GM23338 (cell line): Measurements from ENCODE around the gene RABL3. TPM values are rescaled to one million over a fixed set of nuclear protein-coding genes. Genes with fewer than 3 reads are reported as not detected.

Experiments
- ATAC-seq: fragments of 200-7000 bp; cut with Tn5 transposase; 3 replicates; pipeline ENCODE4 v1.9.1; 2020
- DNase-seq: peaks from one replicate; pipeline ENCODE4 v3.0.0-alpha.2; 2015; ENCODE audit warnings: low spot score
- H2AFZ ChIP-seq: fragments of 200-600 bp; sonication (generic); 2 replicates; pipeline ENCODE4 v1.8.0; 2016; ENCODE audit warnings: antibody characterized with exemption, mild to moderate bottlenecking, moderate library complexity
- H3F3A ChIP-seq: fragments of 200-600 bp; sonication (generic); replicated peaks from 2 replicates; pipeline ENCODE4 v1.8.0; 2017; ENCODE audit warnings: antibody characterized with exemption, mixed run types, low read depth
- H3K27ac ChIP-seq: fragments of 200-600 bp; sonication (generic); 2 replicates; pipeline ENCODE4 v1.6.1; 2016; ENCODE audit warnings: low read depth
- H3K27me3 ChIP-seq: fragments of 200-600 bp; sonication (generic); 2 replicates; pipeline ENCODE4 v1.8.0; 2016; ENCODE audit warnings: mild to moderate bottlenecking, mixed run types, moderate library complexity; ENCODE audit not compliant: insufficient read depth
- H3K36me3 ChIP-seq: fragments of 200-600 bp; sonication (generic); 2 replicates; pipeline ENCODE4 v1.8.0; 2016; ENCODE audit warnings: mild to moderate bottlenecking; ENCODE audit not compliant: insufficient read depth
- H3K4me1 ChIP-seq: fragments of 200-600 bp; sonication (generic); 2 replicates; pipeline ENCODE4 v1.8.0; 2016; ENCODE audit warnings: mild to moderate bottlenecking, moderate library complexity; ENCODE audit not compliant: insufficient read depth
- H3K4me2 ChIP-seq: fragments of 200-600 bp; sonication (generic); 2 replicates; pipeline ENCODE4 v1.7.1; 2017; ENCODE audit warnings: mixed run types
- H3K4me3 ChIP-seq: fragments of 200-600 bp; sonication (generic); 2 replicates; pipeline ENCODE4 v1.6.1; 2016; ENCODE audit warnings: mixed run types
- H3K79me2 ChIP-seq: fragments of 200-600 bp; sonication (generic); replicated peaks from 2 replicates; pipeline ENCODE4 v1.8.0; 2017; ENCODE audit warnings: mild to moderate bottlenecking; ENCODE audit not compliant: insufficient read depth
- H3K9me2 ChIP-seq: fragments of 200-600 bp; sonication (generic); 2 replicates; pipeline ENCODE4 v1.8.0; 2017; ENCODE audit not compliant: insufficient read depth
- H4K20me1 ChIP-seq: fragments of 200-600 bp; sonication (generic); replicated peaks from 2 replicates; pipeline ENCODE4 v1.8.0; 2017; ENCODE audit warnings: mild to moderate bottlenecking; ENCODE audit not compliant: insufficient read depth
- H3K27ac Mint-ChIP-seq: 2 replicates; pipeline ENCODE4 v1.8.0; 2020; ENCODE audit warnings: inconsistent platforms, mild to moderate bottlenecking, moderate library complexity, mixed read lengths
- H3K27me3 Mint-ChIP-seq: 3 replicates; pipeline ENCODE4 v1.8.0; 2022; ENCODE audit warnings: low read depth, mild to moderate bottlenecking, moderate library complexity, mixed read lengths, inconsistent platforms; ENCODE audit not compliant: insufficient read depth, poor library complexity
- H3K36me3 Mint-ChIP-seq: 3 replicates; pipeline ENCODE4 v1.8.0; 2021; ENCODE audit warnings: low read depth, mild to moderate bottlenecking, inconsistent platforms, moderate library complexity, mixed read lengths
- H3K4me1 Mint-ChIP-seq: 3 replicates; pipeline ENCODE4 v1.8.0; 2020; ENCODE audit warnings: mild to moderate bottlenecking, inconsistent platforms, mixed read lengths
- H3K4me3 Mint-ChIP-seq: 3 replicates; pipeline ENCODE4 v1.8.0; 2021; ENCODE audit warnings: moderate library complexity, mild to moderate bottlenecking, inconsistent platforms, mixed read lengths
- H3K9me3 Mint-ChIP-seq: 3 replicates; pipeline ENCODE4 v1.8.0; 2020; ENCODE audit warnings: moderate library complexity, mild to moderate bottlenecking, inconsistent platforms, mixed read lengths
- CREB1 ChIP-seq: fragments of 250-450 bp; sonication (Bioruptor Pico); IDR thresholded peaks from 2 replicates; pipeline ENCODE4 v1.5.0; 2020; ENCODE audit warnings: low read depth, mild to moderate bottlenecking, moderate library complexity
- EZH2 ChIP-seq: fragments of 200-600 bp; sonication (generic); IDR thresholded peaks from one replicate; pipeline ENCODE4 v1.8.0; 2017; ENCODE audit warnings: antibody characterized with exemption, mild to moderate bottlenecking, low read depth; ENCODE audit not compliant: unreplicated experiment
- EZH2phosphoT487 ChIP-seq: fragments of 200-600 bp; sonication (generic); IDR thresholded peaks from one replicate; pipeline ENCODE4 v1.8.1; 2018; ENCODE audit warnings: antibody characterized with exemption; ENCODE audit not compliant: unreplicated experiment
- JUNB ChIP-seq: IDR thresholded peaks from one replicate; pipeline ENCODE4 v1.6.1; 2016; ENCODE audit warnings: antibody characterized with exemption; ENCODE audit not compliant: unreplicated experiment
- NANOG ChIP-seq: IDR thresholded peaks from 2 replicates; pipeline ENCODE4 v1.6.1; 2016; ENCODE audit warnings: antibody characterized with exemption, borderline replicate concordance
- POLR2AphosphoS5 ChIP-seq: IDR thresholded peaks from 2 replicates; pipeline ENCODE4 v1.6.1; 2016; ENCODE audit warnings: antibody characterized with exemption, low read depth
- REST ChIP-seq: IDR thresholded peaks from one replicate; pipeline ENCODE4 v1.6.1; 2018; ENCODE audit warnings: antibody characterized with exemption; ENCODE audit not compliant: unreplicated experiment
- STAT1 ChIP-seq: IDR thresholded peaks from one replicate; pipeline ENCODE4 v1.6.1; 2016; ENCODE audit warnings: antibody characterized with exemption; ENCODE audit not compliant: unreplicated experiment
- ZNF114 ChIP-seq: fragments of 250-450 bp; sonication (Bioruptor Pico); IDR thresholded peaks from 2 replicates; pipeline ENCODE4 v1.5.0; 2020; ENCODE audit warnings: mild to moderate bottlenecking, moderate library complexity
- ZNF331 ChIP-seq: fragments of 250-450 bp; sonication (Bioruptor Pico); IDR thresholded peaks from 2 replicates; pipeline ENCODE4 v1.5.0; 2020; ENCODE audit warnings: low read depth, mild to moderate bottlenecking, moderate library complexity
- polyA plus RNA-seq: library from polyadenylated mRNA; unstranded; fragments of >200 nt; fragmentation: Nextera tagmentation; extraction: Ambion mirVana; gene quantifications from 2 replicates; pipeline ENCODE4 v1.2.1, GENCODE V29; 2016
- total RNA-seq: library from RNA; depleted of rRNA; stranded (reverse); fragments of >200 nt; shearing (Covaris generic); gene quantifications from 2 replicates; pipeline ENCODE4 v1.2.3, GENCODE V29; 2014

The RABL3 gene
- total and polyA plus RNA-seq, 2 experiments from 2014 or later: 7.8 to 9.8 TPM

GRCh38 chr3:120689395-120689794 is 52.9 kb downstream of the RABL3 start:
- H3K36me3 Mint-ChIP-seq: peaks cover 4% of the 10 kb centered on the region; the same call in 2 of the 3 replicates
- Histone ChIP-seq H3K36me3 (no peaks in the 10 kb centered on the region), H3K27ac (no peak overlapping the region), H3K4me1 (peaks cover 25% of the 10 kb centered on the region), H3K4me2 (no peak overlapping the region), H3F3A (no peaks in the 10 kb centered on the region), H3K79me2 (no peaks in the 10 kb centered on the region), H4K20me1 (no peaks in the 10 kb centered on the region), H3K27me3 (no peaks in the 10 kb centered on the region), H3K9me2 (0 out of 2 replicates have a peak, but pooled peaks cover 3% of the 10 kb centered on the region), H3K4me3 (no peak overlapping the region), H2AFZ (no peak overlapping the region)
- no peak for ATAC-seq
- no peak for DNase-seq
- no peaks in the 10 kb centered on the region for H3K9me3 Mint-ChIP-seq
- peaks cover 41% of the 10 kb centered on the region for H3K4me1 Mint-ChIP-seq
- TF ChIP-seq JUNB: no peak
- no peak for TF ChIP-seq POLR2AphosphoS5
- no peak for TF ChIP-seq CREB1
- TF ChIP-seq EZH2phosphoT487: no peak
- no peak for TF ChIP-seq REST
- TF ChIP-seq STAT1: no peak
- TF ChIP-seq NANOG: no peak
- no peak for TF ChIP-seq EZH2
- TF ChIP-seq ZNF331 (CRISPR knock-in tag): no peak
- no peak for TF ChIP-seq ZNF114 (CRISPR knock-in tag)
- 0 out of 2 replicates have a peak overlapping the region, but pooled peaks have one; percentile 9 for H3K27ac Mint-ChIP-seq
- no peaks in the 10 kb centered on the region for H3K27me3 Mint-ChIP-seq
- no peak overlapping the region for H3K4me3 Mint-ChIP-seq

- Mint-ChIP-seq H3K9me3 (no peaks in the 10 kb centered on the region), H3K36me3 (peaks cover 4% of the 10 kb centered on the region; the same call in 2 of the 3 replicates), H3K4me3 (no peak overlapping the region), H3K4me1 (peaks cover 29% of the 10 kb centered on the region), H3K27ac (no peak overlapping the region), H3K27me3 (peaks cover 2% of the 10 kb centered on the region)
- ATAC-seq (no peak), DNase-seq (no peak)
- Histone ChIP-seq H3K27me3 (no peaks in the 10 kb centered on the region), H3K4me3 (no peak overlapping the region), H3K79me2 (no peaks in the 10 kb centered on the region), H4K20me1 (no peaks in the 10 kb centered on the region), H3K9me2 (0 out of 2 replicates have a peak, but pooled peaks cover 3% of the 10 kb centered on the region), H2AFZ (no peak overlapping the region), H3K36me3 (no peaks in the 10 kb centered on the region), H3K4me1 (peaks cover 15% of the 10 kb centered on the region), H3F3A (no peaks in the 10 kb centered on the region), H3K4me2 (no peak overlapping the region), H3K27ac (no peak overlapping the region; the same call in 1 of the 2 replicates)
- no peak for TF ChIP-seq JUNB
- TF ChIP-seq ZNF114 (CRISPR knock-in tag): no peak
These were observed 54.2 kb downstream of the RABL3 start for GRCh38 chr3:120688121-120688520.
